Activated effector memory CD4-positive, alpha-beta T cell treated with Interleukin-2 at 50 U/mL for 16 hours (primary cell): Measurements from ENCODE around the gene TBK1.
A peak's percentile ranks its signal among the peaks of the same experiment; 100 is the strongest.

Source experiments
- DNase-seq: peaks from one replicate; pipeline ENCODE4 v3.0.0-alpha.2; 2020

The TBK1 gene

DNA sequence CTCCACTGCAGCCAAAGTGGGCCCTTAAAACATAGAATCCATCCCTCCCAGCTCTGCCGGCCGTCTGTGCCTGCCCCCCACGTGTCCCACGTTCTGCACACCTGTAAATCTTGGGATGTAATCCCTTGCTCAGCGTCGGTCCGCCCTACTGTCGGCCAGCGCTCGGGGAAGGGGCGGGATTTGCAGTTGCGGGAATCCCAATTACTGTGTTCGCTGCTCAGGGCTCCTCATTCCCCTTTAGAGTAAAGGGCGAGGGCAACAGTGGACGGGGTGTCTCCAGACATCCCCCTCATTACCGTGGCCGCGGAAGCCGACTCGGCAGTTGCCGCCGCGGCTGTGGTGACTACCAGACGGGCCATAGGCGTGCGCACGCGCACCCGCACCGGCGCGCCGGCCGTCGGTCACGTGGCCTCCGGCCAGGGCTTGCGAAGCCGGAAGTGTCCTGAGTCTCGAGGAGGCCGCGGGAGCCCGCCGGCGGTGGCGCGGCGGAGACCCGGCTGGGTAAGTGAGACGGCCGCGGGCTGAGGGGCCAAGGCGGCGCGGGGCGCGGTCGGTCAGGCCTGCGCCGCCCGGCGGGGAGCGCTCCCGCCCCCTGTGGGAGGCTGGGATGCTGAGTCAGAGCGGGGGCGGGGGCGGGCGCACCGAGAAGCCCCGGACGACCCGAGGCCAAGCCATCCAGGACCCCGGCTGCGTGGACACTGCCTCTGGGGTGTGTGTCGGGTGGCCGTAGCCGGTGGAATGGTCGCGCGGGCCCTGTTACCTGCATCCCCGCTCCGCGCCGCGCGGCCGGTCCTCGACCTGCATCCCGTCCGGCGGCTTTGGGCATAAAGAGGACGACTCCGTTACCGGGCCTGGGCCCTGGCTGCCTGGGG is at the start of gene TBK1:
Gene TBK1 (plus strand): TSS at position 434 of the 872 bp plus-strand sequence. CDS start 3,751 bp downstream, outside the sequence.
- DNase-seq, result peak; percentile 58

DNA sequence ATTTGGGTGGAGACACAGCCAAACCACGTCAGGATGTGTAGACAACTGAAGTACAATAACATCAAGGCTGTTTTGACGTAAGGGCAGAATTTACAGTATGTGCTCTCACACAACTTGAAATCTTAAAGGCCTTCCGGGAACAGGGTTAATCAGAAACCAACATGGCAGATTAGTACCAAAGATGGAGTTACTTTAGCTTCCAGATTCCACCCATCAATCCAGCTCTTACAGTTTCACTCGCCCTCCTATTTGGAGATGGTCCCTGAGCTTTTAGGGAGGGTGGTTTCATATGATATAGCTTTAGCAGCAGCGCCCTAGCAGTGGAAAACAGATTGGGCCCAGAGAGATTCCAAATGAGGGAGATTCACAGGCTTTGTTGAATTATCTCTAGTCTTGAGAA is 49.7 kb upstream of the TBK1 start:
- DNase-seq, result no peak

DNA sequence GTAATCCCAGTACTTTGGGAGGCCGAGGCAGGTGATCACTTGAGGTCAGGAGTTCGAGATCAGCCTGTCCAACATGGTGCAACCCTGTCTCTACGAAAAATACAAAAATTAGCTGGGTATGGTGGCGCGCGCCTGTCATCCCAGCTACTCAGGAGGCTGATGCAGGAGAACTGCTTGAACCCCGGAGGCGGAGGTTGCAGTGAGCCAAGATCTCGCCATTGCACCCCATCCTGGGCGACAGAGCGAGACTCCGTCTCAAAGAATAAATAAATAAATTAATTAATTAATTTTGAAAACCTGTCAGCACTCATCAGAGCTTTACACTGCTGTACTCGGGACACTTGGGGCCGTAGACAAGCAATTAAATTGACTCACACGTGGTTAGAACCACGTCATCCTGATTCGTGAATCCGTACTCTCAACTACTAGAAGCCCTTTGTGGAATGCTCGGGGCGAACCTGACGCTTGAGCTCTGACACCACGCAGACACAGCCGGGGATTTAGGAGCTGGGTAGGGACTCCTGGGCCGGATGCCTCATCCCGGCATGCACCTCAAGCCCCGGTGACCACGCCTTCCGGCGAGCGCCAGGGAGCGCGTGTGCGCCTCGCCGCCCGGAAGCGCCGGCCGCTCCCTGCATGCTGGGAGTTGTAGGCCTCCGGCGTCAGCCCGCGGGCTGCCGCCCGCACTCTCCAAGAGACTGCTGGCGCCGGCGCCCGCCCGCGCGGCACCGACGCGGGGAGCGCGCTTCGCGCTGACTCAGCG is 48.0 kb upstream of the TBK1 start, which contains the start of gene XPOT:
Gene XPOT (plus strand): TSS at position 686 of the 763 bp plus-strand sequence. CDS start 5,644 bp downstream, outside the sequence.
- peak; percentile 92 for DNase-seq

DNA sequence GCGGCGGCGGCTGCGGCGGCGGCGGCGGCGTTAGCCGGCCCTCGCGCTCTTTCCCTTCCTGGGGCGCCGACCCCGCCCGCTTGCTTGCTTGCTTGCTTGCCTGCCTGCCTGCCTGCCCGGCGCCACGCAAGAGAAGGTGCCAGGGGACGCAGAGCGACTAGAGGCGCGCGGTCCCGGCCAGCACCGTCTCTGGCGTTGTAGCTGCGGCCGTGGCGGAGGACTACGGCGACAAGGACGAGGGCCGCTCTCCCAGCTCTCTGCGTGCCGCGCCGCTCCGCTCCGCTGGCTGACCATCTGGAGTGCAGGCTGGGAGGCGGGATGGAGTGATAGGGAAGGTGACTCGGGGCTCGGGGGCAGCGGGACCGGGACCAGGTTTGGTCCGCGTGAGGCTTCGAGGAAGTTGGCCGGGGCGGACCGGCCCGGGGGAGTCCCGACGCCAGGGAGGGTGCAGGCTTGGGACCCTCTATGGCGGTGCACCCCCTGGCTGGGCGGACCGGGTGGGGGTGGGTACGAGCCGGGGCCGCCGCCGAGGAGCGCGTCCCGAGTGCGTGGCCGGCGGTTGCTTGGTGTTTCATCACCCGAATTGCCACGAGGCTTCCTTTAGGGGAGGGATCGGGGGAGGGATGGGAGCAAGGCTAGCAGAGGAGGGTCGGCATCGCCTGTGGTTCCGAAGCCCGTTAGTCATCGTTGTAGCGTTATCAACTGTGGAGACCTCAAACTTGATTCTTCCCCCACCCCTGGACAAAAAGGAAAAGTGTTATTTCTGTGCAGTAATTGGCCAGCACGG is 47.3 kb upstream of the TBK1 start:
- DNase-seq, result peak; percentile 46

DNA sequence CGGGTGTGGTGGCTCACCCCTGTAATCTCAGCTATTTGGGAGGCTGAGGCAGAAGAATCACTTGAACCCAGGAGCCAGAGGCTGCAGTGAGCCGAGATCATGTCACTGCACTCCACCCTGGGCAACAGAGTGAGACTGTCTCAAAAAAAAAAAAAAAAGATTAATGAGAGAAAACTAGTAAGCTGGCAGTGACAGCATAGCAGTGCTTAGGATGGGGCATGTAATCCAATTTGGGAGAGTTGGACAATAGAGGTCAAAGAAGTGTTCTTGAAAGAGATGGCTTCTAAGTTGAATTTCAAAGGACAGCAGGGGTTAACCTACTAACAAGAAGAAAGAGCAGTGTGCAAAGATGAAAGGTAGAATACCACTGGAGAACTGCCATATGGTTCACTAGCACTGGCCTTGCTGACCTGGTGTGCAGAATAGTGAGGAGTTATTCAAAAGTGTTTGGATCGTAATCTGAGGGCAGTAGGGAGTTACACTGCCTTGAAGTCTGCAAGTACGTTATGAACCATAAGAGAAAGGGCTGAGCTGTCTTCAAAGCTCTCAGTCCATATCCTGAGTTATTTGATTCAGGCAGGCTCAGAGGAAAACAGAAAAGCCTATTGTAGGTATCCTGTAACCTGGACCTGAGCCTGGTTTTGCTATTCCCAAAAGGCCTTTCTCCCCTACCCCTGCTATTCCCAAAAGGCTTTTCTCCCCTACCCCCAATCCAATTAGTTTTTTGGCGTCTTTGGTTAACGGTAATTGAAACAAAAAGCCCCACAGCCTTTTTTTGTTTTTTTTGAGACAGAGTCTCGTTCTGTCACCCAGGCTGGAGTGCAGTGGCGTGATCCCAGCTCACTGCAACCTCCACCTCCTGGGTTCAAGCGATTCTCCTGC is 44.3 kb upstream of the TBK1 start:
- DNase-seq, result no peak

DNA sequence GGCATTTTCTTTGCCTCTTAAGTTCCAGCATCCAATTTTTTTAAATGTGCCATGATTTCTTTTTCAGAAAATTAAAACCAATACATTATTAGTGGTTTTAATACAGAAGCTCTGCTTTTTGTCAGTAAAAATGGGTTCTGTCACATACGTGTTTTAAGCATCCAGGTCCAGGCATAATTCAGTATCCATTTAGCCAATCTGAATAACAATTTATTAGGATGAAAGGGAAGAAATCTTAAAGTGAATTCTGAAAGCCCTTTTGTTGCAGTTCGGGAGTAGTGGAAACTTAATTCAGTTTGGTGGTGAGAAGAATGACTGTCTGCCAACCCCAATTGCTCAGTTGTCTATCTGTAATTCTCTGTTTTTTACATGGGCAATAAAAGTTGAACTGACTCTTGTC is 40.5 kb upstream of the TBK1 start:
- DNase-seq, result no peak

DNA sequence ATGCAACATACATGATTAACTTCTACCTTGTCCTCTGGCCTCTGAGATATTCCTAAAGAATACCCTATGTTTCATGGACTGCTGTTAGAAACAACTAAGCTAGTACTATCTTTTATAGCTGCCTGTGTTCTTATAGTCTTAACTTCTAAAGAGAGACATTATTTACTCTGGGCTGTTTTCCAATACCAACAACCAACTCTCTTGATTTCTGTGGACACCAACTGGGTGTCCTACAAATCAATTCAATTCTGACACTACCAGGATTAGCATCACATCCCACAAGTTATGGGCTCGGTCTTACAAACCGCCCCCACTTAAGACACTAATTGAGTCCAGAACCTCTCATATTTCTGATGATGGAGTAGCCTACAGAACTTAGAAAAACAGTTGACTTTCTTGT is 39.5 kb upstream of the TBK1 start:
- DNase-seq, result no peak

DNA sequence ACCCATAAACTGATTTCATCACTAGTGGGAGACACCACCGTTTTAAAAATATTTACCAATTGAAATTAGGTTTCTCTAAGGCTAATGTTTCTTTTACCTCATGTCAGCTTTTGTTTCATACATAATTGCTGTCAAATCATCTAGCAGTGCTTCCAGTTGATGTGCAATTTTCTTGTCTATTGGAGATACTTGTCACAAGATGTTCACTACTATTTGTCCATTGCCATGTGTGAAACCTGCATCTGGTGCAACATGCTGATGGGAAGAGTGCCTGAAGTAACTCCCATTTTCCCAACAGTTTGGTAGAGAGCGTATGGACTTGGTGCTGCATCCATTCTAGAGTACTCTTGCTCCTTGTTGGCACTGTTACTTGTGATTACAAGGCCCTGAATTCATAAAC is 38.0 kb upstream of the TBK1 start:
- no peak for DNase-seq

DNA sequence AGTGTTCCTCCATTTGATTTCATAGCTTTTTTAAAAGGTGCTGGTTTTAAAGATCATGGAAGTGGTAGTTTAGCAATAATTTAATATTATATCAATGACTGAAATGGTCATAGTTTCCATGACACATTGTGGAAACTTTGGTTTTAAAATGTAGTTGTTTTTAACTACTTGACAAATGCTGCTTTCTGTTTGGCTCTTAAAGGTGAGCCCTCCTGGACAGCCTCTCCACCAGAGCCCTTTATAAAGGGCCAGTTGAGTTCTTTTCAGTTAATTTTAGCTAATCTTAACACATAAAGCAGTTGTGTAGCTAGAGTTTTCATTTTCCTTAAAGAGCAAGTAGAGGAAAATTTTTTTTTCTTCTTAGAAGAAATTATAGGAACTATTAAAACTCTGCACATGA is 33.7 kb upstream of the TBK1 start:
- no peak for DNase-seq

DNA sequence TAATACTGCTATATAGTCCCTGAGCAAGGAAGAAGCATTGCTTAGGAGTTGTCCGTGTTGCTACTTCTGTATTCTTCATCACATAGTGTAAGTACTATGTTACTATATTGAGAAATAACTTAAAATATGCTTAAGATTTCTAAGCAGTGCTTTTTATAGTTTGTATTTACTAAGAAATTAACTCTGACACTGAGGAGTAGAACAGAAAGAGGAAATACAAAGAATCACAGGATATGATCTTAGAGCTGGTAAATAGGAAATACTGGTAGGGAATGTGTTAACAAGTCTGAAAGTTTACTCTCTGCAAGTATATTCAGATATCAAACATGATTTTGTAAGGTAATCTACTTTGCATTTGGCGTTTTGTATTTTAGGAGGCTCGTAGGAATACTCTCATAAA is 32.2 kb upstream of the TBK1 start:
- DNase-seq, result no peak

DNA sequence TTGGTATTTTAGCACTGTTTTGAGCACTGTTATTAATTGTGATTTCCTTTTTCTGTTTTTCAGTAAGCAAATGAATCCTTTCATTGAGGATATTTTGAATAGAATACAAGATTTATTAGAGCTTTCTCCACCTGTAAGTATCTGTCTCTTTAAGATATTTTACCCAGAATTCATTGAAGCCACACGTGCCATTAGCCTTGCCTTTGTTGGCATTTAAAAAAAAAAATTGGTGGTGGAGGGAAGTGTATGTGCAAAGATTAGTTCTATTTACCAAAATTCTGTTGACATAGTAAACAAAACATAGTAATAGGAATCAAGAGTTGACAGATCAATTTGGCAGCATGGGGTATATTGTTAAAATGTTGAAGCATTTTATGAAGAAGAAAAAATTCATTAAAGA is 23.9 kb upstream of the TBK1 start:
- DNase-seq, result no peak

DNA sequence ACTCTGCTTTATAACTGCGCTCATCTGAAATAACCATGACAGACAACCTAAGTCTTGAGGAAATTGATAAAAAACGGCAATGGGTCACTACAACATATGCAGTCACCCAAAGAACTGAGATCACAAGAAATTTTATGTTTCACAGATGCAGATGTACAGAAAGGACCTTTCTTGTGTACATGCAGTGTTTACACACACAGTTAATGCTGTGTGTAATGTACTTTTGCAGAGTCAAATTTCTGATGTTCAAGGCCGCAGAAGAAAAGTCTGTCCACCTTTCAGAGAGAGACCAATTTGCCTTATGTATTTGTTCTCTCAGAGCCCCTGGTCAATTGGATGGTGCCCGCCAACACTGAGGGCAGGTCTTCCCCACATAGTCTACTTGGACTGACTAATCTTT is 23.0 kb upstream of the TBK1 start:
- no peak for DNase-seq

DNA sequence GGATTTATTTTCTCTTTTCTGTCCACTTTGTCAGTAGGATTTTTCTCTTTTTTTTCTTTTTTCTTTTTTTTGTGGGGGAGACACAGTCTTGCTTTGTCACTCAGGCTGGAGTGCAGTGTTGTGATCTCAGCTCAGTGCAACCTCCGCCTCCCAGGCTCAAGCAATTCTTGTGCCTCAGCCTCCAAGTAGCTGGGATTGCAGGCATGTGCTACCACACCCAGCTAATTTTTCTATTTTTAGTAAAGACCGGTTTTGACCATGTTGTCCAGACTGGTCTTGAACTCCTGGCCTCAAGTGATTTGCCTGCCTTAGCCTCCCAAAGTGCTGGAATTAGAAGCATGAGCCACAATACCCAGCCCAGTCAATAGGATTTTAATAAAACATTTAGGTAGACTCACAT is 21.0 kb upstream of the TBK1 start:
- DNase-seq, result no peak

DNA sequence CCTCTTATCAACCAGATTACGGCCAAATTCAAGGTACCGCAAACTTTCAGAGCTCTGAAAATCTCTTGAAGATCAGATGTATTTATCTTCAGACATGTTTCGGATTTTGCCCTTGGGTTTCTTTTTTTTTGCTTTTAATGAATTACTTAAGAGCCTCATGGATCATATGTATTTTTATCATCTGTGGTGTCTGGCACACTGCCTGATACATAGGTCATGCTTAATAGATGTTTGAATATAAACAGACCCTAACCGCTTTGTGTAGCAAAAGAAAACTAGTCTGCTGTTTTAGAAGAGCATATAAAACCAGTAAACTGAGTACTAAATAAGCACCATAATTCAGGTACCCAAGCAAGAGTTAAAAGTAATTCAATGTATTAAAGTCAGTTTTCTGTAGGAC is 20.1 kb upstream of the TBK1 start:
- no peak for DNase-seq

DNA sequence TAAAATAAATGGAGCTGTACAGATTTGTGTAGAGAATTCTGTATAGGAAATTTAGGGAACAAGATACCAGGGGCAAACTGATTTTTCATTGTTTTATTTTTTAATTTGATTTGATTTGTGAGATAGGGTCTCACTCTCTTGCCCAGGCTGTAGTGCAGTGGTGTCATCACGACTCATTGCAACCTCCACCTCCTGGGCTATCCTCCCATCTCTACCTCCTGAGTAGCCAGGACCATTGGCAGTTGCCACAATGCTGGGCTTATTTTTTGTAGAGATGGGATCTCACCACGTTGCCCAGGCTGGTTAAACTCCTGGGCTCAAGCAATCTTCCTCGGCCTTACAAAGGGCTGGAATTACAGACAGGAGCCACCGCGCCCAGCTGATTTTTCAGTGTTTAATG is 18.0 kb upstream of the TBK1 start:
- no peak for DNase-seq

DNA sequence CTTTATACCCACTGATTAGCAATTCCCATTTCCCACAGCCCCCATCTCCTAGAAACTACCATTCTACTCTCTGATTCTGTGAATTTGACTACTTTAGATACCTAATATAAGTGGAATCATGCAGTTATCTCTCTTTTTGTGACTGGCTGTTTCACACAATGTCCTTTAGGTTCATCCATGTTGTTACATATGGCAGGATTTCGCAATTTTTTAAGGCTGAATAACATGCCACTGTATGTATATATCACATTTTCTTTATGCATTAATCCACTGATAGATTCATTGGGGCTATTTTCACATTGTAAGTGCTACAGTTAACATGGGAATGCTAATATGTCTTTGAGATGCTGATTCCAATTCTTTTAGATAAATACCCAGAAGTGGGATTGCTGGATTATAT is 11.8 kb upstream of the TBK1 start:
- DNase-seq, result no peak

DNA sequence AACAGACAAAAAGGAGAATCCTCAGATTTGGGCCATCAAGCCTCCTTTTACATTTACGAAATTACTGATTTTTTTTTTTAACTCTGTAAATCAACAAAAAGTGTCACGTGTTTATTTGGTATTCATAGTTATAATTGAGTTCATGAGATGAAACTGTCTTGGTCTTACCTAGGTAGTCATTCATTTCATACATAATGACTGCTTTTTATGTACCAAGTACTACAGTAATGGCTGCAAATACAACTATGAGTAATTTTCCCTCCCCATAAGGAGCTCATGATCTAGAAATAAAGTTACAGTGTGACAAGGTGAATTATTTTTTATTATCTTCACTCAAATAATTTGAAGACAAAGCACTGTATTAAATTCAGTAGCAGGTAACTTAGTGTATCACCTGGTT is 6.4 kb upstream of the TBK1 start:
- DNase-seq, result no peak

DNA sequence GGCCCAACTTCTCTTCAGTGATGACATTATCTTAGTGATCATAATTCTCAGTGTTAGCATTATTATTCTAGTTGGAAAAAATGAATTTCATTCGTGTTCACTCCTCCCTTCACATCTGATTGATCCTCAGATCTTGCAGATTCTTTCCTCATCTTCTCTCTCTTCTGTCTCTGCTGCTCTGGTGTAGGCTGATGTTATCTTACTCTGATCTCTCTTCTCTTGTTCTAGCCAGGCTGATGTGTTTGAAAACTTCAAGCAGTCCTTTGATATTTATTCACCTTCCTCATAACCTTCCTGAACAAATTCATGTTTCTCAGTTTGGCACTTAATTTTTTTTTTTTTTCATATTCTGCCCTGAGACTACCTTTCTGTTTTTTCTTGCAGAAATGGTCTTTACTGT is 5.6 kb upstream of the TBK1 start:
- no peak for DNase-seq

DNA sequence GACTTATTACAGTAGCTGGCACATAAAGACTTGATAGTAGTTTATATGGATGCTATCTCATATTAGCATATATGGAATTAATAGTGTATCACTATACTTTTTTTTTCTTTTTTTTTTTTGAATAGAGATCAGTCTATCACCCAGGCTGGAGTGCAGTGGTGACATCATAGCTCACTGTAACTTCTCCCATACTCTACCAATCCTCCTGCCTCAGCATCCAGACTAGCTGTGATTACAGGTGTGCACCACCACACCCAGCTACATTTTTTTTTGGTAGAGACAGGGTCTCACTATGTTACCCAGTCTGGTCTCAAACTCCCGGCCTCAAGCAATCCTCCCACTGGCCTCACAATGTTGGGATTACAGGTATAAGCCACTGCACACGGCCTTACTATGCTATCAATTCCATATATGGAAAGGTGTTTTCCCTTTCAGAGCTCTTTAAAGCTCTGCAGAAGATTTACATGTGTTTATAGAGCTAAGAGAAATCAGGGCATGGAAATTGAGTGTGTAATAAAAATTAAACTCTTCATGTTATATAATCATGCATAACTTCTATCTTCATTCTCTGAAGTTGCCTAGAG is 1.8 kb upstream of the TBK1 start:
- DNase-seq, result no peak

DNA sequence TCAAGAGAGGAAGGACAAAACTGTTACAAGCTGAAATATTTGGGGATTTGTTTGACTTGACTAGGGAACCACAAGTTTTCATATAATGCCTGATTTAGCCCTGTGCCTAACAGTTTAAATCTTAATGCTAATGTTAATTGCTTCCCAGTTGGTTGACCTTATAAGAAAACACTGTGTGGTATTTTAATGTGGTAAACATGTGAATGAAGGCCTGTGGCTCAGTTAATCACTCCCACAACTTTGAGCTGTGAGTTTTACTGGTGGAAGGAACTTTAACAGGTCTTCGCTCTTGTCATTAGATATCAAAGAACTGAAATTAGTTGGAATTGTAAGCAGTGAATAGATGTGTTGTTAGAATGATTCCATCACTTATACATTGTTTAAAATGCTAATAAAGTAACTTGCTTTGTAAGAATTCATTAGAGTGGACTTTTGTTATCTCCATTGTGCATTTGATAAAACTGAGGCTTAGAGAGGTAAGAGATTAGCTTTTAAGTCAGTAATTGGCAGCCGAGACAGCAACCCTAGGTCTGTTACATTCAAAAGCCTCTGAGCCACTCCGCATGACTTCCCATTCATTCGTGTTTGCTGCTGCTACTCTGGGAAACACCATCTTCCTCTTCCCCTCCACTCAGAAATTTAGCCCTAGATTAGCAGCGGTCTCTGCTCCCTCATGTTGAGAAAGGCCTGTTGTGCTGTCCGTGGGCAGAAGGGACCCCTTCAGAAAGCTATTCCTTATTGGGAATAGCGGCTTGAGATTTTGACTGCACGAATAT is 1.0 kb upstream of the TBK1 start:
- no peak for DNase-seq
